Measurements from ENCODE around the gene TAF8. TPM values are rescaled to one million over a fixed set of nuclear protein-coding genes. Genes with fewer than 3 reads are reported as not detected.
"Not testable (repeated sequence)": the region's sequence is repeated elsewhere in the genome, so short reads cannot be mapped to it uniquely, and the experiment has no call there.

The TAF8 gene, protein sequence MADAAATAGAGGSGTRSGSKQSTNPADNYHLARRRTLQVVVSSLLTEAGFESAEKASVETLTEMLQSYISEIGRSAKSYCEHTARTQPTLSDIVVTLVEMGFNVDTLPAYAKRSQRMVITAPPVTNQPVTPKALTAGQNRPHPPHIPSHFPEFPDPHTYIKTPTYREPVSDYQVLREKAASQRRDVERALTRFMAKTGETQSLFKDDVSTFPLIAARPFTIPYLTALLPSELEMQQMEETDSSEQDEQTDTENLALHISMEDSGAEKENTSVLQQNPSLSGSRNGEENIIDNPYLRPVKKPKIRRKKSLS
- total RNA-seq (2021): 22.5 and 26.0 TPM in 2 replicates
- percentile 72 among the genes with signal in this experiment for Bru-seq, nascent RNA
- percentile 77 among the genes with signal in this experiment for BruChase-seq, experiment 1, labeled RNA remaining after a 2-hour chase
- percentile 76 among the genes with signal in this experiment for BruChase-seq, experiment 2, labeled RNA remaining after a 6-hour chase
- long read RNA-seq, transcript TAF8-202 (5 exons, 794 nt): major isoform, 6 of 17 reads
- long read RNA-seq, partial matches to known transcripts: 4 of 17 reads
- long read RNA-seq, other reads (novel, unspliced or antisense): 6 of 17 reads

DNA sequence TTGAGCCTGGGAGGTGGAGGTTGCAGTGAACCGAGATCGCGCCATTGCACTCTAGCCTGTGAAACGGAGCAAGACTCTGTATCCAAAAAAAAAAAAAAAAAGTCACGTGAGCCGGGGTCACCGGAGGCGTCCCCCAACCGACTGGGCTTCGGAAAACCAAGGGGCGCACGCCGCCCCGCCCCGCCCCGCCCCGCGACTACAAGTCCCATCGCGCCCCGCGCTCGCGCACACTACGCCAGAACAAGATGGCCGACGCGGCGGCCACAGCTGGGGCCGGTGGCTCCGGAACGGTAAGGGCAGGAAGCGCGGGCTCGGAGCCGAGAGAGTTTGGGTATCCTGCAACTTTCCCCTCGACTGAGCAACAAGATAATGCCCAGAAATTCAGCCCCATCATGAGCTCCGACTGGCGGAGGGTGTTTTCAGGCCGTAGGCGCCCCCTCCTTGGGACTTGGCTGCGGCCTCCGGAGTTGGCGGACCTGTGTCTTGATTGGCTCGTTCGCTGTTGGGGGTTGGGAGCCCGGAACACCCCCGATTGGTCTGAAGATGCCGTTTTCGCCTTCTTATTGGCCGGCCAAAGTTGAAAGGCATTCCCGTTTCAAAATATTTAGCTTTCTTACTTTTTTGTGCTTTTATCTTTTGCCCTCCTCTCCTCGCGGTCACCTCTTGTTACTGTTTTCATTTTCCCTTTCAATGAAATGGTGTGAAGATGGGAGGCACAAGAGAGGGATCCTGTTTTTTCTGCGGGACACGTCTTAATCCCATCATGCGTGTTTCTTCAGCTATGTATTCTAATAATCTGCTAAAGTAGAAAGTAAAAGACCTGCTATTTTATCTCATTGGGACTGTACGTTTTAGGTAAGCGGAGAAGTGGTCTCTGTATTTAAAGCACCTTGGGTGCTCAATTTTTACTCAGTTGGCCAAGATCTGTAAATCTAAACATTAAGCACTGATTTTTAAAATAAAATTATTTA is at the start of gene TAF8:
TSS of gene TAF8 (plus strand) at position 228 of the 971 bp plus-strand sequence. CDS start at position 246, 18 bp downstream.
- Histone ChIP-seq H3K9me3 (ENCODE audit: low read depth, low read length, poor library complexity, severe bottlenecking) (no peaks in the 10 kb centered on the region), H3K27ac (ENCODE audit: low read depth, low read length, poor library complexity, severe bottlenecking) (peak within 1 kb of the TSS; percentile 91), H3K36me3 (ENCODE audit: insufficient read depth, low read length, poor library complexity, severe bottlenecking) (peaks cover 9% of the 10 kb centered on the region), H3K27me3 (replicated peaks; ENCODE audit: insufficient read depth, low read depth, low read length, poor library complexity) (no peaks in the 10 kb centered on the region), H3K4me1 (ENCODE audit: insufficient read depth, low read length, poor library complexity, severe bottlenecking) (peaks cover 26% of the 10 kb centered on the region), H3K4me3 (ENCODE audit: low read depth, low read length, poor library complexity, severe bottlenecking) (peak within 1 kb of the TSS; percentile 59)
- intact Hi-C loops (cut with micrococcal nuclease; ENCODE audit: unreplicated experiment): no loop called here
- BruUV-seq (replicated peaks): TSS peak; percentile 52
- TF ChIP-seq EZH2 (IDR thresholded peaks at IDR 0.05; ENCODE audit: borderline replicate concordance, low read depth, low read length, poor library complexity, severe bottlenecking): no peak
- TF ChIP-seq, protein P1, sequence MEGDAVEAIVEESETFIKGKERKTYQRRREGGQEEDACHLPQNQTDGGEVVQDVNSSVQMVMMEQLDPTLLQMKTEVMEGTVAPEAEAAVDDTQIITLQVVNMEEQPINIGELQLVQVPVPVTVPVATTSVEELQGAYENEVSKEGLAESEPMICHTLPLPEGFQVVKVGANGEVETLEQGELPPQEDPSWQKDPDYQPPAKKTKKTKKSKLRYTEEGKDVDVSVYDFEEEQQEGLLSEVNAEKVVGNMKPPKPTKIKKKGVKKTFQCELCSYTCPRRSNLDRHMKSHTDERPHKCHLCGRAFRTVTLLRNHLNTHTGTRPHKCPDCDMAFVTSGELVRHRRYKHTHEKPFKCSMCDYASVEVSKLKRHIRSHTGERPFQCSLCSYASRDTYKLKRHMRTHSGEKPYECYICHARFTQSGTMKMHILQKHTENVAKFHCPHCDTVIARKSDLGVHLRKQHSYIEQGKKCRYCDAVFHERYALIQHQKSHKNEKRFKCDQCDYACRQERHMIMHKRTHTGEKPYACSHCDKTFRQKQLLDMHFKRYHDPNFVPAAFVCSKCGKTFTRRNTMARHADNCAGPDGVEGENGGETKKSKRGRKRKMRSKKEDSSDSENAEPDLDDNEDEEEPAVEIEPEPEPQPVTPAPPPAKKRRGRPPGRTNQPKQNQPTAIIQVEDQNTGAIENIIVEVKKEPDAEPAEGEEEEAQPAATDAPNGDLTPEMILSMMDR (conservative IDR thresholded peaks at IDR 0.05; ENCODE audit: low read depth, low read length): no peak
- CTCF ChIA-PET: interaction anchor here (0.6 to 2.2 kb wide), 5 partner anchors 109 to 1775 kb away, joined by 4 to 7 read pairs (median 5); partner anchors contain the start of genes BYSL, CCND3 and MED20
- peak; percentile 94 for DNase-seq (ENCODE audit: low spot score)
- POLR2A ChIA-PET (ENCODE audit: low non-redundant PET): interaction anchor here (0.6 kb wide), 2 partner anchors 154 to 560 kb away, joined by 3 to 10 read pairs; no protein-coding TSS in a partner anchor

DNA sequence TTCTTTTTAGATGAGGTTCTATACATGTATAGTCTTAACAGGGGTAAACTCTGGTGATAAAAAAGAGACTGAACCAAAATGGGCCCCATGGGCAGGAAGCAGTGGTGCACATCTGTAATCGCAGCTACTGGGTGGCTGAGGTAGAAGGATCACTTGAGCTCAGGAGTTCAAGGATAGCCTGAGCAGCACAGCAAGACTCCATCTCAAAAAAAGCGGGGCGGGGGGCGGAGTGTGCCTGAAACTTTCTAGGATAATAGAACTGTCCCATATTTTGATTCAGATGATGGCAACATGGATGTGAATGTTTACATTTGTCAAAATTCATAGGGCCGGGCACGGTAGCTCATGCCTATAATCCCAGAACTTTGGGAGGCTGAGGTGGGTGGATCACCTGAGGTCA is 48.8 kb upstream of the TAF8 start:
- ChIA-PET POLR2A (ENCODE audit: low non-redundant PET) (interaction anchor here (0.8 kb wide), 1 partner anchor 1204 kb away, joined by 3 read pairs; no protein-coding TSS in a partner anchor), CTCF (no interaction called here)
- intact Hi-C loops (cut with micrococcal nuclease; ENCODE audit: unreplicated experiment): no loop called here
- no TSS peak for BruUV-seq (replicated peaks)
- no peaks in the 10 kb centered on the region for H3K9me3 ChIP-seq (ENCODE audit: low read depth, low read length, poor library complexity, severe bottlenecking)
- no peak overlapping the region for H3K4me3 ChIP-seq (ENCODE audit: low read depth, low read length, poor library complexity, severe bottlenecking)
- H3K27me3 ChIP-seq (replicated peaks; ENCODE audit: insufficient read depth, low read depth, low read length, poor library complexity): no peaks in the 10 kb centered on the region
- TF ChIP-seq, protein P1 (conservative IDR thresholded peaks at IDR 0.05; ENCODE audit: low read depth, low read length): no peak
- no peak for TF ChIP-seq EZH2 (IDR thresholded peaks at IDR 0.05; ENCODE audit: borderline replicate concordance, low read depth, low read length, poor library complexity, severe bottlenecking)
- no peak overlapping the region for H3K27ac ChIP-seq (ENCODE audit: low read depth, low read length, poor library complexity, severe bottlenecking)
- no peaks in the 10 kb centered on the region for H3K4me1 ChIP-seq (ENCODE audit: insufficient read depth, low read length, poor library complexity, severe bottlenecking)
- H3K36me3 ChIP-seq (ENCODE audit: insufficient read depth, low read length, poor library complexity, severe bottlenecking): no peaks in the 10 kb centered on the region
- no peak for DNase-seq (ENCODE audit: low spot score)

DNA sequence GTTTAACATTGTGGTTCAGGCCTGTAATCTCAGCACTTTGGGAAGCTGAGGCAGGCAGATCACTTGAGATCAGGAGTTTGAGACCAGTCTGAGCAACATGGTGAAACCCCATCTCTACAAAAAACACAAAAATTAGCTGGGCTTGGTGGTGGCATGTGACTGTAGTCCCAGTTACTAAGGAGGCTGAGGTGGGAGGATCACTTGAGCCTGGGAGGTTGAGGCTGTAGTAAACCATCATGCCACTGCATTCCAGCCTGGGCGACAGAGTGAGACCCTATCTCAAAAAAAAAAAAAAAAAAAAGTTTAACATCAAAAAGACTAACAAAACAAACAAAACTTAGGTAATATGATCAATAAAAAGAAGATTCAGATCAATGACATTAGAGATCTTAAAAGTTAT is 46.7 kb upstream of the TAF8 start:
- CTCF ChIA-PET: interaction anchor here (0.7 kb wide), 1 partner anchor 789 kb away, joined by 3 read pairs; no protein-coding TSS in a partner anchor
- H3K36me3 ChIP-seq (ENCODE audit: insufficient read depth, low read length, poor library complexity, severe bottlenecking); H3K4me3 ChIP-seq (ENCODE audit: low read depth, low read length, poor library complexity, severe bottlenecking); H3K27me3 ChIP-seq (replicated peaks; ENCODE audit: insufficient read depth, low read depth, low read length, poor library complexity); H3K4me1 ChIP-seq (ENCODE audit: insufficient read depth, low read length, poor library complexity, severe bottlenecking); BruUV-seq (replicated peaks); intact Hi-C loops (cut with micrococcal nuclease; ENCODE audit: unreplicated experiment); H3K9me3 ChIP-seq (ENCODE audit: low read depth, low read length, poor library complexity, severe bottlenecking); DNase-seq (ENCODE audit: low spot score); POLR2A ChIA-PET (ENCODE audit: low non-redundant PET); H3K27ac ChIP-seq (ENCODE audit: low read depth, low read length, poor library complexity, severe bottlenecking): not testable (repeated sequence)
